Ramos (cell line): ENCODE results near the gene ZDHHC4.
"Not testable (repeated sequence)": the region's sequence is repeated elsewhere in the genome, so short reads cannot be mapped to it uniquely, and the experiment has no call there.

Experiments used
- in situ Hi-C: fragments of 300-500 bp; cut with MboI; formaldehyde crosslinking; loops from one replicate; pipeline ENCODE4 v1.14.3; 2022; ENCODE audit warnings: low sequenced_read_pairs; ENCODE audit not compliant: unreplicated experiment

ZDHHC4 gene

GRCh38 chr7:6630007-6630849 lies 53.0 kb downstream of the ZDHHC4 start:
- in situ Hi-C loops: no loop called here

GRCh38 chr7:6631605-6632004 lies 54.4 kb downstream of the ZDHHC4 start:
- in situ Hi-C loops: no loop called here

GRCh38 chr7:6634021-6634420 lies 56.8 kb downstream of the ZDHHC4 start:
- in situ Hi-C loops: no loop called here

- in situ Hi-C loops: not testable (repeated sequence)
Observed at GRCh38 chr7:6634971-6635370, 57.7 kb downstream of the ZDHHC4 start.

- in situ Hi-C loops: no loop called here
Observed at GRCh38 chr7:6636741-6637543, 59.7 kb downstream of the ZDHHC4 start, which contains the start of gene ZNF316. TSS of gene ZNF316 (plus strand) at chr7:6637318. CDS start at chr7:6642410, 5,092 bp downstream.

- in situ Hi-C loops: no loop called here
Observed at GRCh38 chr7:6637544-6638229, 60.4 kb downstream of the ZDHHC4 start.
